Measurements from ENCODE around the gene RSAD1.

The RSAD1 gene

GRCh38 chr17:50498021-50498874, 19.6 kb downstream of the RSAD1 start:
- no peak for DNase-seq

GRCh38 chr17:50499270-50499669, 20.6 kb downstream of the RSAD1 start:
- no peak for DNase-seq

GRCh38 chr17:50499721-50500120, 21.1 kb downstream of the RSAD1 start:
- DNase-seq: no peak

- DNase-seq: peak; percentile 57
Measured at GRCh38 chr17:50501054-50501453, 22.4 kb downstream of the RSAD1 start.

- DNase-seq: no peak
Measured at GRCh38 chr17:50502301-50502990, 23.8 kb downstream of the RSAD1 start.

GRCh38 chr17:50505591-50506130, 27.0 kb downstream of the RSAD1 start:
- no peak for DNase-seq

- DNase-seq: no peak
Measured at GRCh38 chr17:50506298-50506697, 27.6 kb downstream of the RSAD1 start.

GRCh38 chr17:50507871-50508572, 29.4 kb downstream of the RSAD1 start, which contains the start of gene MYCBPAP:
TSS of gene MYCBPAP (plus strand) at chr17:50508439. CDS start at chr17:50508675, 236 bp downstream.
- peak; percentile 89 for DNase-seq

GRCh38 chr17:50508573-50509460, 30.2 kb downstream of the RSAD1 start:
- DNase-seq: peak; percentile 42

GRCh38 chr17:50511058-50511457, 32.4 kb downstream of the RSAD1 start:
- DNase-seq: no peak

GRCh38 chr17:50513495-50513894, 34.8 kb downstream of the RSAD1 start:
- peak; percentile 56 for DNase-seq

GRCh38 chr17:50514388-50514787, 35.7 kb downstream of the RSAD1 start:
- no peak for DNase-seq

- no peak for DNase-seq
Measured at GRCh38 chr17:50514936-50515702, 36.5 kb downstream of the RSAD1 start.

- no peak for DNase-seq
Measured at GRCh38 chr17:50517011-50517410, 38.4 kb downstream of the RSAD1 start.

- peak; percentile 61 for DNase-seq
Measured at GRCh38 chr17:50517504-50518383, 39.1 kb downstream of the RSAD1 start.

- peak; percentile 57 for DNase-seq
Measured at GRCh38 chr17:50518384-50519023, 39.8 kb downstream of the RSAD1 start.

- no peak for DNase-seq
Measured at GRCh38 chr17:50519141-50519834, 40.6 kb downstream of the RSAD1 start.

GRCh38 chr17:50520483-50520882, 41.8 kb downstream of the RSAD1 start:
- DNase-seq: no peak

GRCh38 chr17:50521514-50521913, 42.9 kb downstream of the RSAD1 start:
- DNase-seq: no peak
